Measurements from ENCODE around the gene KLB.
"Not testable (repeated sequence)": the region's sequence is repeated elsewhere in the genome, so short reads cannot be mapped to it uniquely, and the experiment has no call there.

The KLB gene

GRCh38 chr4:39406763-39407583 lies at the start of gene KLB:
KLB (plus strand) TSS chr4:39406930; CDS start chr4:39406950, 20 bp downstream.
- in situ Hi-C loops (cut with HindIII; ENCODE audit: low pct_ligation_motif_present, low sequenced_read_pairs) = no loop called here
- H3K27me3 ChIP-seq (replicated peaks) = no peaks in the 10 kb centered on the region
- H3K27ac ChIP-seq = no peak within 1 kb of the TSS
- no peak within 1 kb of the TSS for H3K4me3 ChIP-seq (ENCODE audit: low read depth, low read length)
- DNase-seq = no peak
- no peaks in the 10 kb centered on the region for H3K36me3 ChIP-seq (replicated peaks)
- no peak for TF ChIP-seq CTCF (IDR thresholded peaks at IDR 0.05; ENCODE audit: low read depth, low read length, missing control alignments)

- no peaks in the 10 kb centered on the region for H3K27me3 ChIP-seq (replicated peaks)
- DNase-seq = no peak
- H3K27ac ChIP-seq = no peak overlapping the region
- in situ Hi-C loops (cut with HindIII; ENCODE audit: low pct_ligation_motif_present, low sequenced_read_pairs) = no loop called here
- no peak for TF ChIP-seq CTCF (IDR thresholded peaks at IDR 0.05; ENCODE audit: low read depth, low read length, missing control alignments)
- H3K4me3 ChIP-seq (ENCODE audit: low read depth, low read length) = no peak overlapping the region
- no peaks in the 10 kb centered on the region for H3K36me3 ChIP-seq (replicated peaks)
Measured at GRCh38 chr4:39357002-39357401, 49.7 kb upstream of the KLB start.

- in situ Hi-C loops (cut with HindIII; ENCODE audit: low pct_ligation_motif_present, low sequenced_read_pairs); H3K27ac ChIP-seq; H3K27me3 ChIP-seq (replicated peaks); H3K36me3 ChIP-seq (replicated peaks); DNase-seq; H3K4me3 ChIP-seq (ENCODE audit: low read depth, low read length): not testable (repeated sequence)
Measured at GRCh38 chr4:39360611-39361010, 46.1 kb upstream of the KLB start.

GRCh38 chr4:39362827-39363226 lies 43.9 kb upstream of the KLB start:
- no peak for TF ChIP-seq CTCF (IDR thresholded peaks at IDR 0.05; ENCODE audit: low read depth, low read length, missing control alignments)

GRCh38 chr4:39363773-39364393 lies 42.8 kb upstream of the KLB start:
- no peak for DNase-seq
- Histone ChIP-seq H3K27ac (no peak overlapping the region), H3K4me3 (ENCODE audit: low read depth, low read length) (no peak overlapping the region), H3K27me3 (replicated peaks) (no peaks in the 10 kb centered on the region), H3K36me3 (replicated peaks) (peaks cover 2% of the 10 kb centered on the region)
- in situ Hi-C loops (cut with HindIII; ENCODE audit: low pct_ligation_motif_present, low sequenced_read_pairs) = no loop called here
- no peak for TF ChIP-seq CTCF (IDR thresholded peaks at IDR 0.05; ENCODE audit: low read depth, low read length, missing control alignments)

More at GRCh38 chr4:39362827-39363226, 43.9 kb upstream of the KLB start:
- no peaks in the 10 kb centered on the region for H3K27me3 ChIP-seq (replicated peaks)
- H3K27ac ChIP-seq = no peak overlapping the region
- H3K36me3 ChIP-seq (replicated peaks) = peaks cover 2% of the 10 kb centered on the region
- in situ Hi-C loops (cut with HindIII; ENCODE audit: low pct_ligation_motif_present, low sequenced_read_pairs) = no loop called here
- H3K4me3 ChIP-seq (ENCODE audit: low read depth, low read length) = no peak overlapping the region
- no peak for DNase-seq

- Histone ChIP-seq H3K4me3 (ENCODE audit: low read depth, low read length) (peak overlapping the region; percentile 96), H3K27ac (peak overlapping the region; percentile 83), H3K27me3 (replicated peaks) (no peaks in the 10 kb centered on the region), H3K36me3 (replicated peaks) (peaks cover 2% of the 10 kb centered on the region)
- TF ChIP-seq CTCF (IDR thresholded peaks at IDR 0.05; ENCODE audit: low read depth, low read length, missing control alignments) = no peak
- in situ Hi-C loops (cut with HindIII; ENCODE audit: low pct_ligation_motif_present, low sequenced_read_pairs) = no loop called here
- DNase-seq = no peak
Measured at GRCh38 chr4:39365360-39365759, 41.4 kb upstream of the KLB start.

Measured in brain microvascular endothelial cell (primary cell).